ENCODE data around the gene ADAMTSL2.

Gene ADAMTSL2

DNA sequence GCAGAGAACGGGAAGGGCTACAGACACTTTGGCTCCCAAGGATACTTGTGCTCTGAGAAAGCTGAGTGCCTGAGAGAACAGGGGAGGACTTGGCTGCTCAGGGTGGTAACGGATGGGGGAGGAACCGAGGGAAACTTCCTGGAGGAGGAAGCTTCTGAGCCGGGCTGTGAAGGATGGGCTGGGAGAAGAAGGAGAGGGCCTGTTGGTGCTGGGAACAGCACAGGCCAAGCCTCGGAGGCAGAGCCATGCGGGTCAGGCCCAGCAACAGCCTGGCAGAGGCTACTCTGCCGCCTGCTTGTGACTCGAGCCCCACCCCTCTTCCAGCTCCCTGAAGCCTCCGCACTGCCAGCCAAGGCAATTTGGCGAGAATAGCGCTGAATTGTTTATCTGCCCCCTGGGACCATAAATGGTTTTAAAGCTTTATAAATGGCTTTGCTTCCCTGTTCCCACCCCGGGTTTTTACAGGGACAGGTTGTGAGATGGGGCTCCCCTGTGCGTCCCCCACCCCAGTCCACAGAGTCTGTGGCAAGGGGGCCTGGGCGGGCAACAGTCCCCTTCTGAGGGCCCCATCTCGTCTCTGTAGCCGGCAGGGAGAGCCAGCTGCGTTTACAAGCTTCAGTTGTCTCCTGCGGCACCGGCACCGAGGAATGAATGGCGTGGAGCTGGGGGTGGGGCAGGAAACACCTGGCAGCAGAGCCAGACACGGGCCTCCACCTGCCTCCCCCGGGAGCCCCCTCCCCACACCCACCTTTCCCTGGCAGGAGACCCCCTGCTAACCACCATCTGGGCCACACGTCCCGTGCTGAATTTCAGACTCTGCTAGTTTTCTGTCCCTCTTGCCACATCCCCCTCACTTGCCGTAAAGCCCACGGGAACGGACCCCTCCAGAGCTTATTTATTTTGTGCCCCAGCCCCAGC, 50.3 kb downstream of the ADAMTSL2 start:
- H3K79me2 ChIP-seq (ENCODE audit: control insufficient read depth, insufficient read depth, low read length, unreplicated experiment), result no peaks in the 10 kb centered on the region
- H3K36me3 ChIP-seq (ENCODE audit: insufficient read depth, low read length), result no peaks in the 10 kb centered on the region
- H3K27ac ChIP-seq (ENCODE audit: low read depth, low read length), result no peak overlapping the region
- peaks cover 20% of the 10 kb centered on the region for H3K27me3 ChIP-seq (ENCODE audit: insufficient read depth, low read length)
- no peak overlapping the region for H3K4me3 ChIP-seq (ENCODE audit: low read depth, low read length)
- H3K4me1 ChIP-seq (ENCODE audit: control insufficient read depth, insufficient read depth, low read length, unreplicated experiment), result no peaks in the 10 kb centered on the region
- H2AFZ ChIP-seq (ENCODE audit: low read length, unreplicated experiment), result no peak overlapping the region

DNA sequence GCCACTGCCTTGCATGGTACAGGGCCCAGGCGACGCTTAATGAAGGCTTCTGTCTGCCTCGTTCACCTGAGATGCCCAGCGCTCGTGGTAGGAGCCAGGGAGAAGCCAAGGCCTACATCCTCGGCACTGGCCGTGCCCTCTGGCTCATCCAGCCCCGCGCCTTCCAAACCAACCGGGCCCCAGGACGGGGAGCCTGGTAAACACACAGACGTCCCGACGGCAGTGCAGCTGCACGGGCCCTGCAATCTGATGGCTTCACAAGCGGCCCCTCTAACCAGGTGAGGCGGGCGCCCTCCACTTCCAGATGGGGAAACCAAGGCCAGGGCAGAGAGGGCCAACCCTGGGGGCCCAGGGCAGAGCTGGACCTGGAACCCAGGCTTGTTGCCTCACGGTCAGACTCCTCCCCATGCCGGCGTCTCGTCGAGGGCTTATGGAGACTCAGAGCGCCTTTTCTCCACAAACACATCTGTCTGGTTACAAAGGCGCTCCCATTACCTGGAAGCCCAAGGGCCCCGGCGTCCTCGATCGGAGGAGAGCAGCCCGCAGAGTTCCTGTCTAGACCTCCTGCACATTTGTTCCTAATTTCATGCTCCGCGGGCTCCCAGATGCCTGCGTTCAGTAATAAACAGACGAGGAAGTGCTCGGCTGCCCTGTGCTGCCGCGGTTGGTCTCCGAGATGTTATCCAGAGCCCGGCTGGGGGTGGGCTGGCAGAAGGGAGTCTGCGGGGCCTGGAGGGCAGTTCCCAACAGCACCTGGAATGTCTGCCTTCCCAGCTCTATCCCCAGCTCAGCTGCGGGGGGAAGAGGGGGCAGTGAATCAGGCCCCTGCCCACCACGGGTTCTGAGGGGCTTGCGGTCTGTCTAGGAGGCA, 51.2 kb downstream of the ADAMTSL2 start:
- Histone ChIP-seq H3K27me3 (ENCODE audit: insufficient read depth, low read length) (peaks cover 20% of the 10 kb centered on the region), H2AFZ (ENCODE audit: low read length, unreplicated experiment) (no peak overlapping the region), H3K27ac (ENCODE audit: low read depth, low read length) (no peak overlapping the region), H3K36me3 (ENCODE audit: insufficient read depth, low read length) (no peaks in the 10 kb centered on the region), H3K4me3 (ENCODE audit: low read depth, low read length) (no peak overlapping the region), H3K79me2 (ENCODE audit: control insufficient read depth, insufficient read depth, low read length, unreplicated experiment) (no peaks in the 10 kb centered on the region), H3K4me1 (ENCODE audit: control insufficient read depth, insufficient read depth, low read length, unreplicated experiment) (no peaks in the 10 kb centered on the region)

DNA sequence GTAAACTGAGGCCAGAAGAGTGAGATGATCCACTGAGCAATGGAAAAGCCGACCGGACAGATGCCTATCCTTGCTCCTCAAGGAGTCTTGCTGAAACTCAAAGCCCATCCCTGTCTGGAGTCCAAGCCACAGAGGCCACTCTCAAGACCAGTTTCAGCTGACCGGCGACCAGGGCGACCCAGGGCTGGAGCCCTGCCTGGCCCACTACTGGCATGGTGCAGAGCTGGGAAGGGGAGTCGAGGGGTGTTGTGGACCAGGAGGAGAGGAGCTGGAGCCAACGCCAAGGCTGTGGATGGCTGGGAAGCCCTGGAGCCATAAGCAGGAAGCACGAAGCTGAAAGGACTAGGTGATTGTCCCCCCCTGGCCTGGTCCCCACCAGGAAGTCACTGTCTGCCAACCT, 52.5 kb downstream of the ADAMTSL2 start:
- peaks cover 20% of the 10 kb centered on the region for H3K27me3 ChIP-seq (ENCODE audit: insufficient read depth, low read length)
- H3K4me1 ChIP-seq (ENCODE audit: control insufficient read depth, insufficient read depth, low read length, unreplicated experiment), result no peaks in the 10 kb centered on the region
- H3K4me3 ChIP-seq (ENCODE audit: low read depth, low read length), result no peak overlapping the region
- H3K79me2 ChIP-seq (ENCODE audit: control insufficient read depth, insufficient read depth, low read length, unreplicated experiment), result no peaks in the 10 kb centered on the region
- no peak overlapping the region for H3K27ac ChIP-seq (ENCODE audit: low read depth, low read length)
- no peak overlapping the region for H2AFZ ChIP-seq (ENCODE audit: low read length, unreplicated experiment)
- no peaks in the 10 kb centered on the region for H3K36me3 ChIP-seq (ENCODE audit: insufficient read depth, low read length)

DNA sequence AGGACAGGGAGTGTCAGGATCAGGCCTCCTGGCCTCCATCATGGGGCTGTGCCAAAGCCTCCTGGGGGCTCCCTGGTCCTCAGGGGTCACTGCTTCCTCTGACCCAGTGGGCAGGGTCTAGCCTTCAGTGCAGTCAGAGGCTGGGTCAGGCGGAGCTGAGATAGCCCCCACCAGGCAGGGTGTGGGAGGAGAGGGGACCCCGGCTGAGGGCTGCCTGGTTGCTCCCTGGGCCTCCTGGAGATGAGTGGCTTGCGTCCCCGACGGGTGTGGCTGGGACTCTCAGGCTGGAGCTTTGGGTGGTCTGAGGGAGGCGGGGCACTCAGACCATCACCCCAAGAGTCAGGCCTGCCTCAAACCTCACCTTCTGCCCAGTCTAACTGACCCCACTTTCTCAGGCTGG, 53.0 kb downstream of the ADAMTSL2 start:
- Histone ChIP-seq H2AFZ (ENCODE audit: low read length, unreplicated experiment) (no peak overlapping the region), H3K36me3 (ENCODE audit: insufficient read depth, low read length) (no peaks in the 10 kb centered on the region), H3K79me2 (ENCODE audit: control insufficient read depth, insufficient read depth, low read length, unreplicated experiment) (no peaks in the 10 kb centered on the region), H3K27ac (ENCODE audit: low read depth, low read length) (no peak overlapping the region), H3K4me1 (ENCODE audit: control insufficient read depth, insufficient read depth, low read length, unreplicated experiment) (no peaks in the 10 kb centered on the region), H3K27me3 (ENCODE audit: insufficient read depth, low read length) (peaks cover 20% of the 10 kb centered on the region), H3K4me3 (ENCODE audit: low read depth, low read length) (no peak overlapping the region)

DNA sequence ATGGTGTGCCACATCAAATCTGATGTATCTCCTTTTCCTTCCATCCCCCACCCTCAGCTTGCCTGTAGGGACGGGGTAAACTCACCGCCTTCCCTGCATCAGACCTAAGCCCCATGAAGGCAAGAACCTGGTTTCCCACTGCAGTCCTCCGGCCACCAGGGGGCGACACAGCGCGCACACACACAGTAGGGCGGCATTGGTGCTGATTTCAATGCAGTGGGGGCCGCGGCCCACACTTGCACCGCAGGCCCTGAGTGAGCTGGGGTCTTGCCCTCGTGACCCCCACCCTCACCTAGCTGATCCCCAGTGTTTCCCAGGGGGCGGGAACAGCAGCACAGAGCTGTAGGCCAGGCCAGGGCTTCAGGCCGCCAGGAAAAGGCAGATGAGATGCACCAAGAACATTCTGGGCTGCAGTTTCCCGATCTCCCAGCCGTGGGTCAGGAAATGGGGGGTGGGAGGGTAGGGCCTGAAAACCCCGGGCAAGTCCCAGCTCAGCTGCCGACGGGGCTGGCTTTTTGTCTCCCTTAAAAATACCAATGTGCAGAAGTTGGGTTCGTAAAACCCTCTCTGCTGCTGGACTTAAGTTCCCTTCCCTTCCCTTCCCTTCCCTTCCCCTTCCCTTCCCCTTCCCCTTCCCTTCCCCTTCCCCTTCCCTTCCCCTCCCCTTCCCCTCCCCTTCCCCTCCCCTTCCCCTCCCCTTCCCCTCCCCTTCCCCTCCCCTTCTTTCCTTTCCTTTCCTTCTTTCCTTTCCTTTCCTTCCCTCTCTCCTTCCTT, 55.1 kb downstream of the ADAMTSL2 start:
- no peak overlapping the region for H3K4me3 ChIP-seq (ENCODE audit: low read depth, low read length)
- H3K4me1 ChIP-seq (ENCODE audit: control insufficient read depth, insufficient read depth, low read length, unreplicated experiment), result no peaks in the 10 kb centered on the region
- no peak overlapping the region for H3K27ac ChIP-seq (ENCODE audit: low read depth, low read length)
- H2AFZ ChIP-seq (ENCODE audit: low read length, unreplicated experiment), result no peak overlapping the region
- H3K36me3 ChIP-seq (ENCODE audit: insufficient read depth, low read length), result no peaks in the 10 kb centered on the region
- peaks cover 25% of the 10 kb centered on the region for H3K27me3 ChIP-seq (ENCODE audit: insufficient read depth, low read length)
- H3K79me2 ChIP-seq (ENCODE audit: control insufficient read depth, insufficient read depth, low read length, unreplicated experiment), result no peaks in the 10 kb centered on the region

DNA sequence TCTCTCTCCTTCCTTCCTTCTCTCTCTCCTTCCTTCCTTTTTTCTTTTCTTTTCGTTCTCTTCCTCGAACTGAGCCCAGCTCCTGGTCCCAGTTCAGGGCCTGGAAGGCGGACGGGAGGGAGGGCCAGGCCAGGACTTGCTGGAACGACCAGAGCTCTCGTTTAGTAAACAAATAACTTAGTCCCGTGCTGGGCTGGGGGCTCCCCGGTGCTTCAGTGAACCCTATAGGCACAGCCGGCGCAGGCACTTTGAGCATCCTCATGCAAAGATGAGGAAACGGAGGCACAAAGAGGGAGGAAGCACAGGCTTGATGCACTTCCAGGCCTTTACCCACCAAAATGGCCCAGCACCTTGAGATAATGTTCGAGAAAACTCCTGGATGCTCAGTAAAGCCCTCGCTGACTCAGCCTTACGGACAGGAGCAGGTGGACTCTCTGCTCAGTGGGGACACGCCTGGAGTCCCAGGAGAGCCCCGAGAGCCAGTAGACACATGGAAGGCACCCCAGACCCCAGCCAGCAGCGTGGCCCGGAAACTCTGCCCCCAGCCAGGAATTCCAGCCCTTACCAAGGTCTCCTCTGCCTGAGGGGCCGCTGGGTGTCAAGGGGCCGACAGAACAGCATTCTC, 55.8 kb downstream of the ADAMTSL2 start:
- no peak overlapping the region for H2AFZ ChIP-seq (ENCODE audit: low read length, unreplicated experiment)

DNA sequence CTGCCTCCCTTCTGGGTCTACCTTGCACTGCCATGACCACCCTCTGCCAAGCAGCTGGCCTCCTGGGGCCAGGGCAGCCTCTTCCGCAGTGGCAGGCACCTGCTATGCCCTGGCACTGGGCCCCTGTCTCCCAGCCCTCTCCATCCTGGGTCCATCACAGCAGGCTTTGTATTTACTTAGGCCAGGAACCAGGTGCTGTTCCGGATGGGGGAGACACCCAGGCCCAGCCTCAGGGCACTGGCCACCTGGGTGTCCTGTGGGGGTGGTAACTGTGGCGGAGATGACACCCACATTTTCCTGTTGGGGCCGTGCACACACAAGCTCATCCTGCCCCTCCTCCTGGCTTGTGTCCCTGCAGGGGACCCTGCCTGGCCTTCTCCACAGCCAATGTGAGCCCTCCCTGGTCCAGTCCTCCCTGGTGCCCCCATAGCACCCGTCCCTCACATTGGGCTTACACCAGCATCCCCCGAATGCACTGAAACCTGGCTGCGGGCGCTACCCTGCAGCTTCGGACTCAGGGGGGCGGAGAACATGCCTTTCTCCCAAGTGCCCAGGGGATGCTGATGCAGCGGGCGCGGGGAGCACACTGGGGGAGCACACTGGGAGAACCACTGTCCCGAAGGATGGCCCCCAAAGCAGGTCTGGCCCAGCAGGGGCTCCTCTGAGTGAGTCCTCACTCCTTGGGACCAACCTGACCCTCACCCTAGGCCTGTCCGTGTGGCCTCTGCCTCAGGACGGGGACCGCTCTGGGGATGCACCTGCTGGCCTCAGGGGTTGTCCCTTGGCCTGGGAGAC, 56.8 kb downstream of the ADAMTSL2 start:
- Histone ChIP-seq H3K4me3 (ENCODE audit: low read depth, low read length) (no peak overlapping the region), H3K4me1 (ENCODE audit: control insufficient read depth, insufficient read depth, low read length, unreplicated experiment) (no peaks in the 10 kb centered on the region), H3K79me2 (ENCODE audit: control insufficient read depth, insufficient read depth, low read length, unreplicated experiment) (no peaks in the 10 kb centered on the region), H2AFZ (ENCODE audit: low read length, unreplicated experiment) (no peak overlapping the region), H3K27ac (ENCODE audit: low read depth, low read length) (no peak overlapping the region), H3K36me3 (ENCODE audit: insufficient read depth, low read length) (no peaks in the 10 kb centered on the region), H3K27me3 (ENCODE audit: insufficient read depth, low read length) (peaks cover 12% of the 10 kb centered on the region)

More for the DNA sequence above, 55.8 kb downstream of the ADAMTSL2 start:
- peaks cover 18% of the 10 kb centered on the region for H3K27me3 ChIP-seq (ENCODE audit: insufficient read depth, low read length)
- no peak overlapping the region for H3K4me3 ChIP-seq (ENCODE audit: low read depth, low read length)
- no peaks in the 10 kb centered on the region for H3K4me1 ChIP-seq (ENCODE audit: control insufficient read depth, insufficient read depth, low read length, unreplicated experiment)
- H3K79me2 ChIP-seq (ENCODE audit: control insufficient read depth, insufficient read depth, low read length, unreplicated experiment), result no peaks in the 10 kb centered on the region
- no peaks in the 10 kb centered on the region for H3K36me3 ChIP-seq (ENCODE audit: insufficient read depth, low read length)
- H3K27ac ChIP-seq (ENCODE audit: low read depth, low read length), result no peak overlapping the region

DNA sequence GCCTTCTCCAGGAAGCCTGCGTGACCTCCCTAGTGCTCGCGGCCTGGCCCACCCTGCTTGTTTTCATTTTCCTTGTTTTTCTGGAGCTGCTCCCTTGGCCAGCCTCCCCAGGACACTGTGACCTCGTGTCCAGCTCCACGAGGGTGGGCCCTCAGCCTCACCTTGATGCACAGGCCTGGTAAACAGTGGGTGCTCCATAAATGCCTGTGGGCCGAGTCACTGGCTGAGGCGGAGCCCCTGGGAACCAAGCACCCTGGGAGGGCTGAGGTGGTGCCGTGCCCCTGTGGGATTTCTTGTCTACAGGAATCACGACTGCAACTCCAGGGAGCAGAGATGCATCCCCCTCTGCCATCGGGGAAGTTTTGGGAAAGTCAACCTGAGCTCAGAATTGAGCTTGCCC, 57.5 kb downstream of the ADAMTSL2 start:
- no peak overlapping the region for H3K27ac ChIP-seq (ENCODE audit: low read depth, low read length)
- H3K36me3 ChIP-seq (ENCODE audit: insufficient read depth, low read length), result no peaks in the 10 kb centered on the region
- H3K4me1 ChIP-seq (ENCODE audit: control insufficient read depth, insufficient read depth, low read length, unreplicated experiment), result no peaks in the 10 kb centered on the region
- peaks cover 16% of the 10 kb centered on the region; the same call in 1 of the 2 replicates for H3K27me3 ChIP-seq (ENCODE audit: insufficient read depth, low read length)
- H3K4me3 ChIP-seq (ENCODE audit: low read depth, low read length), result no peak overlapping the region
- no peaks in the 10 kb centered on the region for H3K79me2 ChIP-seq (ENCODE audit: control insufficient read depth, insufficient read depth, low read length, unreplicated experiment)
- H2AFZ ChIP-seq (ENCODE audit: low read length, unreplicated experiment), result no peak overlapping the region

DNA sequence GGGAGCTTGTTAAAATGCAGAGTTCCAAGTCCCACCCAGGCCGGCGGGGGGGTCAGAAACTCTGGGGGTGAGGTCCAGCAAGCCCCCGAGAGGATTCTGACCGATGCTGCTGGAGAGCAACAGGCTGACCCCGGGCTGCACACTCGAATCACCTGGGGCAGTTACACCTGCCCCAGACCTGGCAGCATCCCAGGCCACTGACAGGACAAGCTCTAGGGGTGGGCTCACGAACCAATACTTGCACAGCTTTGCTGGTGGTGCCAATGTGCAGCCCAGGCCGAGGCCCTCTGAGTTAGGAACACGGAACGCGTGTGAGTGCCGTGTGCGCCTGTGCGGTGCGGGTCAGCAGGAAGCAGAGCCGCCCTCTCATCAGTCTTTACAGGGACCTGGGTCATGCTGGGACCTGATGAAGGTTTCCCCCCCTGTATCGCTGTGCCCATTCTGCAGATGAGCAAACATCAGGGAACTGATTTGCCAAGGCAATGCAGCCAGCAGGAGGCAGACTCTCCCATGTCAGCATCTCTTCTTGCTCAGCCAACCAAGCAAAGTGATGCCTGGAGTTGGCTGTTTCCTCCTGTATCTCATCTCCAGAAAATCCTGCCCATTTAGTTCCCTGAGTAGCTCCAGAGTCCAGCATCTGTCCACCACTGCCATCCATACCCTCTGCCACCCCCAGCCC, 58.4 kb downstream of the ADAMTSL2 start:
- H2AFZ ChIP-seq (ENCODE audit: low read length, unreplicated experiment), result no peak overlapping the region
- no peaks in the 10 kb centered on the region for H3K36me3 ChIP-seq (ENCODE audit: insufficient read depth, low read length)
- peaks cover 20% of the 10 kb centered on the region; the same call in 1 of the 2 replicates for H3K27me3 ChIP-seq (ENCODE audit: insufficient read depth, low read length)
- H3K4me1 ChIP-seq (ENCODE audit: control insufficient read depth, insufficient read depth, low read length, unreplicated experiment), result no peaks in the 10 kb centered on the region
- no peak overlapping the region for H3K4me3 ChIP-seq (ENCODE audit: low read depth, low read length)
- H3K79me2 ChIP-seq (ENCODE audit: control insufficient read depth, insufficient read depth, low read length, unreplicated experiment), result no peaks in the 10 kb centered on the region
- no peak overlapping the region for H3K27ac ChIP-seq (ENCODE audit: low read depth, low read length)
